Measurements from ENCODE around the gene ANKRD63.

ANKRD63 gene

DNA sequence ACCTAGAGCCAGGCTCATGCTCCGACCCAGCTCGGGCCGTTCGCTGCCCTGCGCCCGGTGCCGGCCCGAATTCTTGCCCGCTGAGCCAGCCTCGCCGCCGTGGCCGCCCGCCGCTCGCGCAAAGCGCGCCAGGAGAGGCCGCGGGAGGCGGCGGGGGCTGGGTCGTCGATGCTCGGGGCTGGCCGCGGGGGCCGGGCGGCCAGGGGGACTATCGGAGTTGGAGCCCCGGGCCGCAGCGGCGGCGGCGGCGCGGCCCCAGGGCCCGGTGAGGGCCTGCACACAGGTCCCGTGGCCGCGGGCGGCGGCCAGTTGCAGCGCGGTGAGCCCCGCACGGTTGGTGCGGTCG is 1.1 kb downstream of the ANKRD63 start:
- Histone ChIP-seq H3K9ac (ENCODE audit: low read length) (no peak overlapping the region), H3K27ac (ENCODE audit: low read length) (no peak overlapping the region), H3K9me3 (ENCODE audit: control insufficient read depth, low read depth, low read length) (no peaks in the 10 kb centered on the region), H3K4me1 (ENCODE audit: control insufficient read depth, low read depth, low read length) (peaks cover 20% of the 10 kb centered on the region), H3K27me3 (ENCODE audit: control insufficient read depth, insufficient read depth, low read length) (peaks cover 82% of the 10 kb centered on the region), H3K36me3 (ENCODE audit: control insufficient read depth, low read depth, low read length) (no peaks in the 10 kb centered on the region), H3K4me3 (ENCODE audit: low read length) (no peak overlapping the region)

DNA sequence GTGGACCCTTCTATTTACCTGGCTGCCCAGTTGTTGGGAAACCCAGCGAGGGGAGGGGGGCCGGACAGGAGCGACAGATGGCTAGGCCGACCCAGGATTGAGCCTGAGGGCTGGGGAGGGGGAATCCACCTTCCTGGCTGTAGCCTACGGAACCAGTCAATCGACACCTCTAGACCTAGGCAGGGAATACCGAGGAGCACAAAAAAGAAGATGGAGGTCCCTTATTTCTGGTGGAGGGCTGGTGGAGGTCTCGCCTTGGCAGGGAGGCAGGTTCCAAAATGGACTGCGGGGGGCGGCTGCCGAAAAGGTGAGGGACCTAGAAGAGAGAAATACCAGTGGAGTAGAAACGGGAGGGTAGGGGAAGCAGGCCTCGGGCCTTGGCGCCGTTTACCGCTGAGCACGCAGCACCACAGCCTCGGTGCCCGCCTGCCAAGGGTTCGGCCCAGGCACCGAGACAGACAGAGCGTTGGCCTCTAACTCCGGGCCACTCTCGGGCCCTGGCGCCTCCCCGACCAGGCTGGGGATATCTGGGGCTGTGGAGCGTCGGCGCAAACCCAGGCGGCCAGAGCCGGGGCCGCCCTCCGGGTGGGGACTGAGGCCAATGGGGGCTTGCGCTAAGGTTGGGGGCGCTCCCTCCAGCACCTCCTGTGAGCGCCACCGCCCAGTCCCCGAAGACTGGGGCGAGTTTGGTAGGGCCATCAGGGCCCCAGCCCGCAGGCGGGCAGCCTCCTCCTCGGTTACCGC is 1.6 kb downstream of the ANKRD63 start:
- Histone ChIP-seq H3K9ac (ENCODE audit: low read length) (no peak overlapping the region), H3K27ac (ENCODE audit: low read length) (no peak overlapping the region), H3K27me3 (ENCODE audit: control insufficient read depth, insufficient read depth, low read length) (peaks cover 81% of the 10 kb centered on the region), H3K4me1 (ENCODE audit: control insufficient read depth, low read depth, low read length) (peaks cover 20% of the 10 kb centered on the region), H3K9me3 (ENCODE audit: control insufficient read depth, low read depth, low read length) (no peaks in the 10 kb centered on the region), H3K4me3 (ENCODE audit: low read length) (no peak overlapping the region), H3K36me3 (ENCODE audit: control insufficient read depth, low read depth, low read length) (no peaks in the 10 kb centered on the region)

DNA sequence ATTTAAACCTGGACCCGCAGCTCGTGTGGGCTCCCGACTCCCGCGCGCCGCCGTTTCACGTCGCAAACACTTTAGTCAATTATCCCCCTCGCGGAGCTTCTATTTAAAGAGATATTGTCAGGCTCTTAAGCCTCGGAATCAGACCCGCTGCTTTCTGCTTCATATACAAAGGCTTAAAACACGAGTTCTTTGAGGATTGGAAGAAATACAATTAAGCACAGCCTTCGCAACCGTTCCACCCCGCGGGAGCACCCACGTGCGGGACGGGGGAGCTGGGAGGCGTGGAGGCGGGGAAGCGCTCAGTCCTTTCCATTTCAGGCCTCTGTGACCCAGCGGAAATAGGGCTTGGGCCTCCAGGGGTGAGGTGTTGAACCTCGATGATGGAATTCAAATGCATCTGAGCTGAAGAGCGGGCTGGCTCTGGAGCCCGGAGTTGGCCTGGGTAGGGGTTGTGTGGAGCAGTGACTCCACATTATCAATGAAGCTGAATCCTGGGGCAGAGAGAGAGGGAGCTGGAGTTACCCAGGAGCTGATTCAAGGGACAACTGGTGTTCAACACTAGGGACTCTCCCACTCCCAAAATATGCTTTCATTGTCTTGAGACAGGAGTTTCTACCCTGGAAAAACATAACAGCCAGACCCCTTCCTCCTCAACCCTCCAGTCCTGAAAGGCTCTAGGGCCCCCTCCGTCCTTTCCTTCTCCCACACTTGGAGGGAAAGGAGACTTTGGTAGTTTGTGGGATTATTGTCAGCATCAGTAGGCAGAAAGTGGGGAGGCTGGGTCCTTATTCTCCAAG is 2.4 kb downstream of the ANKRD63 start:
- H3K9me3 ChIP-seq (ENCODE audit: control insufficient read depth, low read depth, low read length): no peaks in the 10 kb centered on the region
- no peak overlapping the region for H3K9ac ChIP-seq (ENCODE audit: low read length)
- H3K4me3 ChIP-seq (ENCODE audit: low read length): peak overlapping the region; percentile 32
- H3K27me3 ChIP-seq (ENCODE audit: control insufficient read depth, insufficient read depth, low read length): peaks cover 73% of the 10 kb centered on the region
- peaks cover 12% of the 10 kb centered on the region for H3K4me1 ChIP-seq (ENCODE audit: control insufficient read depth, low read depth, low read length)
- H3K27ac ChIP-seq (ENCODE audit: low read length): no peak overlapping the region
- no peaks in the 10 kb centered on the region for H3K36me3 ChIP-seq (ENCODE audit: control insufficient read depth, low read depth, low read length)

DNA sequence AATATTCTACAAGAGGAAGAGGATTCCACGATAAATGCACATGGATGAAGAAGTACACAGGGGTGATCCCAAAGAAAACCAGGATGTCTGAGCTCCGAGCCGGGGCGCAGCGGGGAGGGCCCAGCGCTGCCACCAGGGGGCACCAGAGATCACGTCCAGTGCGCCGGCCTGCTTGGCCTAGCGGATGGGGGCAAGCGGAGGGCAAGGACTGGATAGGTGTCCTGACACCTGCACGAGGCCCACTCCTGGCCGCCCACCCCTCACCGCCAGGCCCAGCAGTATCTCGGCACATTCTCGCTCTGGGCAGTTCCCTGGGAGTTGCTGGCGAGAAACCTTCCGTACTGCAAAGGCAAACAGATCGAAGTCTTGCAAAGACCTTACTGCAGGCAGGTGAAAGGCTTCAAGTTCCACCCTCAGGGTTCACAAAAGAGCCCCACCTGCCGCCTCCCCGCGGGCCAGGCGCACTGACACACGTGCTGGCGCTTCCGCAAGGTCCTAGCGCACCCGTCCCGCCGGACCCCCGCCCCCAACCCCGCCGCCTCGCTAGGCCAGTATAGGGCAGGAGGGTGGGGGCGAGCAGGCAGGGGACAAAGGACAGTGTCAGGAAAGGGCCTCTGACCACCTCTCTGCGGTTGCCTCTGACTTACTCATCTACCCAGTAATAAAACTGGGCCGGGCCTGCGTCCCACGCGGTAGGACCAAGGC is 3.3 kb downstream of the ANKRD63 start:
- H3K9ac ChIP-seq (ENCODE audit: low read length): no peak overlapping the region
- H3K9me3 ChIP-seq (ENCODE audit: control insufficient read depth, low read depth, low read length): no peaks in the 10 kb centered on the region
- no peak overlapping the region for H3K27ac ChIP-seq (ENCODE audit: low read length)
- H3K4me1 ChIP-seq (ENCODE audit: control insufficient read depth, low read depth, low read length): peaks cover 7% of the 10 kb centered on the region
- no peaks in the 10 kb centered on the region for H3K36me3 ChIP-seq (ENCODE audit: control insufficient read depth, low read depth, low read length)
- peak overlapping the region; percentile 32 for H3K4me3 ChIP-seq (ENCODE audit: low read length)
- peaks cover 64% of the 10 kb centered on the region for H3K27me3 ChIP-seq (ENCODE audit: control insufficient read depth, insufficient read depth, low read length)

DNA sequence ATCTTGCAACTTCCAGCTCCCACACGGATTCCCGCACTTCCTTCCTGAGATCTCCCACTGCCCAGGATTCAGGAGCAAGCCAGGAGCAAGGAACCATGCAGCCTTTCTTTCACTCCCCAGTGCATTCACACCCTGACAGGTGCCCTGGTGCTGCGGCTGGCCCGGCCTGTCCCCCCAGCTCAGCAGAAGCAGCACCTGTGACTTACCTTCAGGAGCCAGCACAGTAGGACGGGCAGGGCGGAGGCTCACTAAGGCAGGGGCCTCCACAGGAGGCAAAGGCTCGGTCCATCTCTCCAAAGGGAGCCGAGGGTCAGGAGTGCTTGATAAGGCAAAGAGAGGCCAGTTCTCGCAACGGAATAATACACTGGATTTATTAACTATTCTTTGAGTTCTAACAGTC is 4.8 kb downstream of the ANKRD63 start:
- no peak overlapping the region for H3K27ac ChIP-seq (ENCODE audit: low read length)
- H3K27me3 ChIP-seq (ENCODE audit: control insufficient read depth, insufficient read depth, low read length): peaks cover 49% of the 10 kb centered on the region

DNA sequence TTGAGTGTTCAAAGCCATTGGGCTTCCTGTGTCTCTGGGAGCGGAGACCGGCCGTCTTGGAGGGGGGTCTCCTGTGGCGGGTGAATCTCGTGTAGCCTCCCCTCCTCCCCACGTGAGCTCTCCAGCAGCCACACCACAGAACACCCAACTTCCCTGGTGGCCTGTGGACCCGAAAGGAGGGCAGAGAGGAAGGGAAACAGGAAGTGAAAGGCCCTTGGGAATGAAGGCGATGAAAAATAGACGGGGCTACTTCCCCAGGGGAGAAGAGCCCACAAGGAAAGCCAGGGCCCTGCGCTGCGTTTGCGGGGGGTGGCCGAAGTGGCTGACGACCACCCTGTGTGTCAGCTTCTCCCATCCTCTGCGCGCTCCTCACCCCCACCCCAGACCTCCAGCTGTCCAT is 5.4 kb downstream of the ANKRD63 start:
- no peak overlapping the region for H3K27ac ChIP-seq (ENCODE audit: low read length)
- H3K4me3 ChIP-seq (ENCODE audit: low read length): no peak overlapping the region

More for the DNA sequence above, 4.8 kb downstream of the ANKRD63 start:
- no peak overlapping the region for H3K9ac ChIP-seq (ENCODE audit: low read length)
- H3K4me3 ChIP-seq (ENCODE audit: low read length): no peak overlapping the region
- peaks cover 7% of the 10 kb centered on the region for H3K4me1 ChIP-seq (ENCODE audit: control insufficient read depth, low read depth, low read length)
- H3K36me3 ChIP-seq (ENCODE audit: control insufficient read depth, low read depth, low read length): no peaks in the 10 kb centered on the region
- H3K9me3 ChIP-seq (ENCODE audit: control insufficient read depth, low read depth, low read length): no peaks in the 10 kb centered on the region

DNA sequence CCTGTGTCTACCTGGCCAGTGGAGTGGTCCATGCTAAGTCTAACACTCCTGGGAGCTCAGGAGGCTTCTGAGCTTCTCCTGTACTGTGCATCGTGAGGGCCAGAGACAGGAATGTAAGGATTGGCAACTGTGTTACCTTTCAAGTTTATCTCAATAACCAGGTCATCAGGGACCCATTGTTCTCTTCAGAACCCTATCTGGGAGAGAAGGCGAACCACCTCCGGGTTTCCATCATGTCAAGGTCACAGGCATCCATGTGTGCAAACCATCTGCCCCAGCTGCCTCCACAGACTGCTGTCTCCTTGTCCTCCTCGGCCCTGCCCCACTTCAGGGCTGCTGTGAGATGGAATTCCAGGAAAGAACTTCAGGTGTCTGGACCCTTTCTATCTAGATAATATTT is 5.9 kb downstream of the ANKRD63 start:
- Histone ChIP-seq H3K4me3 (ENCODE audit: low read length) (no peak overlapping the region), H3K27ac (ENCODE audit: low read length) (no peak overlapping the region), H3K27me3 (ENCODE audit: control insufficient read depth, insufficient read depth, low read length) (peaks cover 38% of the 10 kb centered on the region), H3K9ac (ENCODE audit: low read length) (no peak overlapping the region), H3K4me1 (ENCODE audit: control insufficient read depth, low read depth, low read length) (peaks cover 7% of the 10 kb centered on the region), H3K9me3 (ENCODE audit: control insufficient read depth, low read depth, low read length) (no peaks in the 10 kb centered on the region), H3K36me3 (ENCODE audit: control insufficient read depth, low read depth, low read length) (no peaks in the 10 kb centered on the region)

More for the DNA sequence above, 5.4 kb downstream of the ANKRD63 start:
- H3K4me1 ChIP-seq (ENCODE audit: control insufficient read depth, low read depth, low read length): peaks cover 7% of the 10 kb centered on the region
- H3K36me3 ChIP-seq (ENCODE audit: control insufficient read depth, low read depth, low read length): no peaks in the 10 kb centered on the region
- no peak overlapping the region for H3K9ac ChIP-seq (ENCODE audit: low read length)
- H3K9me3 ChIP-seq (ENCODE audit: control insufficient read depth, low read depth, low read length): no peaks in the 10 kb centered on the region
- peaks cover 43% of the 10 kb centered on the region for H3K27me3 ChIP-seq (ENCODE audit: control insufficient read depth, insufficient read depth, low read length)

DNA sequence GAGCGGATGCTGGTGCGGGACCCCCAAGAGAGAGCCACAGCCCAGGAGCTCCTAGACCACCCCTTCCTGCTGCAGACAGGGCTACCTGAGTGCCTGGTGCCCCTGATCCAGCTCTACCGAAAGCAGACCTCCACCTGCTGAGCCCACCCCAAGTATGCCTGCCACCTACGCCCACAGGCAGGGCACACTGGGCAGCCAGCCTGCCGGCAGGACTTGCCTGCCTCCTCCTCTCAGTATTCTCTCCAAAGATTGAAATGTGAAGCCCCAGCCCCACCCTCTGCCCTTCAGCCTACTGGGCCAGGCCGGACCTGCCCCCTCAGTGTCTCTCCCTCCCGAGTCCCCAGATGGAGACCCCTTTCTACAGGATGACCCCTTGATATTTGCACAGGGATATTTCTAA is 6.9 kb downstream of the ANKRD63 start:
- Histone ChIP-seq H3K4me1 (ENCODE audit: control insufficient read depth, low read depth, low read length) (peaks cover 3% of the 10 kb centered on the region), H3K27ac (ENCODE audit: low read length) (no peak overlapping the region), H3K27me3 (ENCODE audit: control insufficient read depth, insufficient read depth, low read length) (peaks cover 28% of the 10 kb centered on the region), H3K9me3 (ENCODE audit: control insufficient read depth, low read depth, low read length) (no peaks in the 10 kb centered on the region), H3K4me3 (ENCODE audit: low read length) (no peak overlapping the region), H3K36me3 (ENCODE audit: control insufficient read depth, low read depth, low read length) (no peaks in the 10 kb centered on the region), H3K9ac (ENCODE audit: low read length) (no peak overlapping the region)

DNA sequence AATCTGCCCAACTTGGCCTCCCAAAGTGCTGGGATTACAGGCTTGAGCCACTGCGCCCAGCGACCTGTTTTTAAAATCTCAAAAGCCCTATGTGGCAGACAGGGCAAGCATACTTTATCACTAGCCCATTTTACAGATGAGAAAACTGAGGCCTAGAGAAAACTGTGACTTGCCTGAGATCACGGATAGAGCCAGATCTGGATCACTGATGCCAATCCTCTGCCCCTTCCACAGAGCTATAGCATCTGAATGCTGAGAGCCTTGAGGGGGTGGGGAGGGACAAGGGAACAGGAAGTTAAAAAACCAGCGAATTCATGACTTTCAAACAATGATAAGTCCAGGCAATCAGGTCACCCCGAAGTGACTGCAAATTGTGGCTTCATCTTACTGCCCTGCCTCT is 7.3 kb downstream of the ANKRD63 start:
- Histone ChIP-seq H3K9me3 (ENCODE audit: control insufficient read depth, low read depth, low read length) (no peaks in the 10 kb centered on the region), H3K4me3 (ENCODE audit: low read length) (no peak overlapping the region), H3K4me1 (ENCODE audit: control insufficient read depth, low read depth, low read length) (no peaks in the 10 kb centered on the region), H3K36me3 (ENCODE audit: control insufficient read depth, low read depth, low read length) (no peaks in the 10 kb centered on the region), H3K27me3 (ENCODE audit: control insufficient read depth, insufficient read depth, low read length) (peaks cover 24% of the 10 kb centered on the region), H3K27ac (ENCODE audit: low read length) (no peak overlapping the region), H3K9ac (ENCODE audit: low read length) (no peak overlapping the region)

DNA sequence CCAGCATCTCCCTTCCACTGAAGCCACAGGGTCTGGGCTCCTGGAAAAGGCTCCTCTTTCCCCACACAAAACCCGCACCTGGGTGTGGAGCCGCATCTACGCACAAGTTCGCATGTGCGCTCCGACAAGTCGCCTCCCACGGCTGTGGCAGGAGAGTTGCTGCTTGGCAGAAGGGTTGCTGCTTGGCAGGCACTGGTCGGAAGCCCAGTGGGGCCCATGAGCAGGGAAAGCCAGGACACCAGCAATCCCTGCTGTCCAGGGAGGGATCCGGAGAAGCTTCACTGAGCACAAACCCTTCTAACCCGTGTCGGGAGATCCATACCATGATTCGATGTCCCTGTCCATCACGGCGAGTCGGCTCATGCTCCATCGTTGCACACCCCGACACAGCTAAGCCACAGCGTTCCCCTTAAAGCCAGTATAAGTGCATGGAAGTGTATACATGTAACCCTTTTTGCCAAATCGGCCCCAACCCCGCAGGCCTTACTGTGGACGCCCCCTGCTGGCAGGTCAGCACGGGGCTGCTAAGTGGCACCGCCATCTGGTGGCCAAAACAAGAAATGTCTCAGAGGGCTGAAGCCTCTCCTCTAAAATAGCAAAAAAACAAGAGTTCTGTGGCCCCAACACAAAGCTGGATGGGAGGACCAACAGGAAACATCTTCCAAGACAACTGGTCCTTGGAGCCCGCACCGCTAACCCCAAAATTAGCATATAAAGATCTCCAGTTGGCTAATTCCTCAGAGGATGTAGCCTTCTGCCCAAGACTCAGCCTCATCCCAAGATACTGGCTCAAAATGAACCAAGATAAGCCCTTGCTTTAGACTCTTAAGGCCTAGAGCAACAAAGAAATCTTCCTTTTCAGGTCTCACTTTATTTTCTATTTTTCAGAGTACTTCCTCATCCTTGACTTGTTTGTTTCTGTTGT is 8.3 kb downstream of the ANKRD63 start:
- H3K9me3 ChIP-seq (ENCODE audit: control insufficient read depth, low read depth, low read length): no peaks in the 10 kb centered on the region
- H3K27me3 ChIP-seq (ENCODE audit: control insufficient read depth, insufficient read depth, low read length): peaks cover 15% of the 10 kb centered on the region
- no peak overlapping the region for H3K27ac ChIP-seq (ENCODE audit: low read length)
- no peaks in the 10 kb centered on the region for H3K4me1 ChIP-seq (ENCODE audit: control insufficient read depth, low read depth, low read length)
- no peak overlapping the region for H3K4me3 ChIP-seq (ENCODE audit: low read length)
- no peaks in the 10 kb centered on the region for H3K36me3 ChIP-seq (ENCODE audit: control insufficient read depth, low read depth, low read length)
- H3K9ac ChIP-seq (ENCODE audit: low read length): no peak overlapping the region

DNA sequence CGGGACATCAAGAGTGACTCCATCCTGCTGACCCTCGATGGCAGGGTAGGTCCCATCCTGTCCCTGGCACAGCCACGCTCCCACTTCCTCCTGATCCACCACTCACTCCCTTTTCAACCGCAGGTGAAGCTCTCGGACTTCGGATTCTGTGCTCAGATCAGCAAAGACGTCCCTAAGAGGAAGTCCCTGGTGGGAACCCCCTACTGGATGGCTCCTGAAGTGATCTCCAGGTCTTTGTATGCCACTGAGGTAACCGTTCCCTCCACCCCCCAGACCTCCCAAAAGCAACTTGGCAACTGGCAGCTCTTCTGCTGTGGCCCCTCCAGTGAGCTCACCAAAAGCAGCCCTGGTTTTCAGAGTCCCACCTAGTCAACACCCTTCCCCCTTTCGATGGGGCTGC is 9.4 kb downstream of the ANKRD63 start:
- no peak overlapping the region for H3K9ac ChIP-seq (ENCODE audit: low read length)
- H3K9me3 ChIP-seq (ENCODE audit: control insufficient read depth, low read depth, low read length): no peaks in the 10 kb centered on the region
- H3K27me3 ChIP-seq (ENCODE audit: control insufficient read depth, insufficient read depth, low read length): peaks cover 3% of the 10 kb centered on the region
- H3K36me3 ChIP-seq (ENCODE audit: control insufficient read depth, low read depth, low read length): no peaks in the 10 kb centered on the region
- H3K4me1 ChIP-seq (ENCODE audit: control insufficient read depth, low read depth, low read length): no peaks in the 10 kb centered on the region
- H3K27ac ChIP-seq (ENCODE audit: low read length): no peak overlapping the region
- no peak overlapping the region for H3K4me3 ChIP-seq (ENCODE audit: low read length)

Data from iPS-18a (cell line).